IPS-NIHi11 (cell line): ENCODE results near the gene AK9.
"Not testable (repeated sequence)": the region's sequence is repeated elsewhere in the genome, so short reads cannot be mapped to it uniquely, and the experiment has no call there.

Experiments used
- DNase-seq: peaks from one replicate; pipeline ENCODE4 v3.0.0; 2012; ENCODE audit warnings: mixed read lengths, low spot score

AK9 gene

DNA sequence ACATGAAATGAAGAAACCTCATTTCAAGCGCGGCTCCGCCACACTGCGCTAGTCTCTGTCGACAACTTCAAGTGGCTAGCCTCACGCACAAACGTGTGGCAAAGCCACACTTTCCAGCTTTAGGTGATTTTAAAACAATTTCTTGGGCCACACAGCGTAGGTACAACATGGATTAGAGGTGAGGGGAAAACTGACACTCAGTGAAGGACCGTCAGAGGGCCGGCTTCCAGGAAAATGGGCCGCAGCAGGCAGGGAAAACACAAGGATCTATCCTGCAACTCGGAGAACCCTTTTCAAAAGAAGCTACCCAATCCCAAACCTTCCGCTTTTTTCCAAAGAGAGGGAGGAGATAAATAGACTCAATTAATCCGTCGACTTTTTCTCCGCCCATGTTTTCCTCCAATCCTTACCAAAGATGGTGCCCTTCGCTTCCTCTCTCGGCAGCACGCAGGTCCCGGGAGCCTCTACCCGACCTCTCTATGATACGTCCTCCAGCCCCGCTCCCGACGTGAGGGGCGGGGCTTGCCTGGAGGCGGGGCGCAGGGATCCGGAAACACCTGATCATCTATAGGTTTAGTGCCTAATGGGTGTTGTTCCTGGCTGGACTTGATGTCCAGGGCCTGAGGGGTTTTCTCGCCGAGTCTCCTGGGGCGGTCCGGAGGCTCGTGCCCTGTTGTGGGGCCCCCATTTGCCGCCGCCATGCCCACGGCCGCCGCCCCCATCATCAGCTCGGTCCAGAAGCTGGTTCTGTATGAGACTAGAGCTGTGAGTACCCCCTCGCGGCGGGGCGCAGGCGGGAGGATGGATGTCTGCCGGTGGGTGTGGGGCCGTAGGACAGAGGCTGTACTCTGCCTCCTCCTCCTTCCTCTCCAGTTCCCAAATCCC is at the start of gene AK9, which contains the start of gene FIG4:
Gene AK9 (minus strand): TSS at position 466 of the 885 bp plus-strand sequence. CDS start 15,457 bp downstream, outside the sequence.
Gene FIG4 (plus strand): TSS at position 560 of the 885 bp plus-strand sequence. CDS start 140 bp downstream, at position 700.
- peak; percentile 92 for DNase-seq

DNA sequence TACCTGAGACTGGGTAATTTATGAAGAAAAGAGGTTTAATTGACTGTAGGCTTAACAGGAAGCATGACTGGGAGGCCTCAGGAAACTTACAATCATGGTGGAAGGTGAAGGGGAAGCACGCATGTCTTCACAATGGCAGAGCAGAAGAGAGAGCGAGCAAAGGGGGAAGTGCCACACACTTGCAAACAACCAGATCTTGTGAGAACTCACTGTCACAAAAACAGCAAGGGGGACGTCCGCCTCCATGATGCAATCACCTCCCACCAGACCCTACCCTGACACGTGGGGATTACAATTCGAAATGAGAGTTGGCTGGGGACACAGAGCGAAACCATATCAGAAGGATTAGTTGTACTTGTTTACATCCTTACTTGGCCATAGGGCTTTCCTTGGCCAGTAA is 49.8 kb upstream of the AK9 start:
- no peak for DNase-seq

DNA sequence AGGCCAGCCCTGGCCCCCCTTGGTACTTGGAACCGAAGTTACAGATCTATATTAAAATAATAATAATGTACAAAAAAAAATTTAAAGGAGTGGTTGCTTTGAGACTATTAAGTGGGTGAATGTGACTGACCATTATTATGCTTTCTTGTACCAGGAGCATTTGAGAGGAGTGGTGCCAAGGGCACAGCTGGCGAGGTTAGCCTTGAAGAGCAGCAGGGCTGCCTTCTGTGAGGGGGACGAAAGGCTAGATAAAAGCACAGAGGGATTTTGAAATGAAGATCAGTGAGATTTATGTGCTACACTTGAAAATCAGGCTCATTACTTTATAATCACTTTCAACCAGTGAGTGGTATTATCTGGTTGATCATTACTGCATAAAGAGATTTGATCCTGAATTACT is 48.7 kb upstream of the AK9 start:
- no peak for DNase-seq

DNA sequence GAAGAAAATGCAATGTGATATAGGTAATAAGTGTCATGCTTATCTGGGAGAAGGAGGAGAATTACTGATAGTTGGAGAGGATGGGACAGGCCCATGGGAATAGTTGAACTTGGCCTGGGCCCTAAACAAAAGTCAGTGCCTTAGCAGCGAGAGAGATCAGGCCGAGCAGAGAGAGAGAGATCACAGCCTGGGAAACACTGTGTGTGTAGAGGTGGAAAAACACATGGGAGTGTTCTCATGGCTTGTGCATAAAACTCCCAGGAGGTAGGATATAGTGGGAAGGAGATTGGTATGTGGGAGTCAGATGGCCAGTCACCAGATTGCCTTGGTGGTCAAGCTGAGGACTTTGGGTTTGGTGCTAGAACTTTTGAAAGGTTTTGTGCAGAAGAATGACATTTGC is 47.7 kb upstream of the AK9 start:
- no peak for DNase-seq

DNA sequence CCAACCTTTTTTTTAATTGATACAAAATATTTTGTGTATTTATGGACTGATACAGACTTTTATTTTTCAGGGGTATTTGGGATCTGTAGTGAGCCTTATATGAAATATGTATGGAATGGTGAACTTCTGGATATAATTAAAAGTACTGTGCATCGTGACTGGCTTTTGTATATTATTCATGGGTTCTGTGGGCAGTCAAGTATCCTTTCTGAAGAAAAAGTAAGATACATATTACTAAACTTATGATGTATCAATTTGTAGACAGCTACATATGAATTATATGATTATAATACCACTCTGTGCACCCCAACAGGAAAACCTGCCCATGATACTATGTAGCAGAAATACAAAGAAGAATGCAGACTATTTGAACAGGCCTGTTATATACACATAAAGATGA is 47.3 kb upstream of the AK9 start:
- no peak for DNase-seq

DNA sequence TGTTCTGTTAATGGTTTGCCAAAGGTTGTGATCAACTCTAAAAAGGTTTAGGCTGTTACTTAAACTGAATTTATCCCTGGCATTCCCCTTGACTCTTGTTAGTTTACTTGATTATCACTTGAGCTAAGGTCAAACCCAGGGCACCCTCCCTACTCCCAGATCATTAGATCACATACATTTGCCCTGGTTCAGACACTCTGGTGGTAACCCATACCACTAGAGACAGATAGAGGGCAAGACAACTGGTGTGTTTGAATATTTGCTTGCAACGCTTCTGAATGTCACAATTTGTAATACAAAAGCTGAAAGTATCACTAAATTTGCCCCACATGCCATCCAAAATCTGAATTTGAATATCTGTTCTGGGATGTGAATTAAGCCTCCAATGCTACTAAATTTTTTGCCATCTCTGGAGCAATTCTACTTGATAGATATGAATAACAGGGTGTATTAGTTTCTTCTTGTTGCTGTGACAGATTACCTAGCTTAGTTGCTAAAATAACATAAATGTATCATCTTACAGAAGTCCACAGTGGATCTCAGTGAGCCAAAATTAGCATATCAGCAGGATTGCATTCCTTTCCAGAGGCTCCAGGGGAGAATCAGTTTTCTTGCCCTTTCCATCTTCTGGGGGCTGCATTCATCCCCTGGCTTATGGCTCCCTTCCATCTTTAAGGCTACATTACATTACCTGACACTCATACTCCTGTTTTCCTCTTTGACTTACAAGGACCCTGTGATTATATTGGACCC is 45.4 kb upstream of the AK9 start:
- DNase-seq, result peak; percentile 18

DNA sequence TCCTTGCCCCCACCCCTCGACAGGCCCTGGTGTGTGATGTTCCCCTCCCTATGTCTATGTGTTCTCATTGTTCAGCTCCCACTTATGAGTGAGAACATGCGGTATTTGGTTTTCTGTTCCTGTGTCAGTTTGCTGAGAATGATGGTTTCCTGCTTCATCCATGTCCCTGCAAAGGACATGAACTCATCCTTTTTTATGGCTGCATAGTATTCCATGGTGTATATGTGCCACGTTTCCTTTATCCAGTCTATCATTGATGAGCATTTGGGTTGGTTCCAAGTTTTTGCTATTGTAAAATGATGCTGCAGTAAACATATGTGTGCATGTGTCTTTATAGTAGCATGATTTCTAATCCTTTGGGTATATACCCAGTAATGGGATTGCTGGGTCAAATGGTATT is 34.2 kb upstream of the AK9 start:
- DNase-seq, result not testable (repeated sequence)

DNA sequence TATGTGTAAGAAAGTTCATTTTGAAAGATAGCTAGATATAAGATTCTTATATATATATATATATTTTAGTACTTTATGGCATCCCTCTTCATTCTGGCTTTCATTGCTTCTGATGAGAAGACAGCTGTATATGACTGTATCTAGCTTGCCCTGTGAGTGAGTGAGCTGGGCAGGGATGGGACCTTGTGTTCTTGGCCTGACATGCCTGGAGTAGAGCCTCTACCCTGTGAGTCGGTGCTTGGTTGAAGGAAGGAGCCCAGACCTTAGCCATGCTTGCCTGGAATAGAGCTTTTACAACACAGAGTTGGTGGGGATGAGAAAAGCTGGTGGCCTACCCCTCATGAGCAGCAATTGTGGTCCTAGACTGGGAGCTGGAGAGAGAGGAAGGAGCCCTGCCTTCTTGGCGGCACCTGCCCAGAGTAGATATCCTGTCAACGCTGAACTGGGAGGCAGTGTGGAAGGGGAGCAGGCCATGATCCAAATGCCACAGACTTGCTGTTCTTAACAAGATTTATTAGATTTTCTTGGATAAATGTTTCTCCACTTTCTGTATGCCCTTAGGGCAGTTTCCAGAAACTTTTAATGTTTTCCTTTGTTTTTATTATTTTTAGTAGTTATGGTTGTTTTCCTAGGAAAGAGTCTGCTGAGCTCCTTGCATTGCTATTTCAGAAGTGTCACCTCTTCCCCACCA is 31.7 kb upstream of the AK9 start:
- DNase-seq, result no peak

DNA sequence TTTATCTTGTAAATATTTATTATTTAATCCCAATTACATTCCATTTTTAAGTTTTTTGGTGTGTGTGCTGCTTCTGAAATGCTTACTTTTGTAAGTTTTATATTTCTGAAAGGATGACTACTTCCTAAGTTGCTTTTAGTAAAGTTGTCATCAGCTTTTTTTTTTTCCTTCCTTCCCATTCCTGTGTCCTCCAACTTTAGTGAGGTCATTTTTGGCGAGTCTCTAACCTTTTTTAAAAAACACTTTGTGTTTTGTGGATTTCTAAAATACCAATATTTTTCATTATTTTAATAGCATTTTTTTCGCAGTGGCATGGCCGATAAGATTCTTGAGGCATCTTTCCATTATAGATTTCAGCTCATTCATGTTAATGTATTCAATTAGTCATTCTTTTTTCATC is 31.0 kb upstream of the AK9 start:
- DNase-seq, result no peak

DNA sequence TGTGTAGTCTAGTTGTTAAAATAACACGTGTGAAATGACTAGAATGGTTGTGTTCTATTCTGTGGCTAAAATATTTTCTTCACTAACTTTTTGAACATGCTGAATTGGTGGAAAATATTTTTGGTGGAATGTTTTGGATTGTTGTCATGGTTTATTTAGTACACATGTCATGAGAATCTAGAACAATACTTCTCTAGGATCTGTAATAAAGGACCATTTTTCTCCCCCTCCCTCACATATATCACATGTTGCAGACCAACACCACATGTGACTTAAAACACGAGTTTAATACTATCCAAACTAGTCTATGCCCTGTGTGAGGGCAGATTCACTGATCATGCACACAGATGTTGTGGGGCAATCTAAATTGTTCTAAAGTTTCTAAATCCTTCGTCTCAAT is 29.3 kb upstream of the AK9 start:
- no peak for DNase-seq

DNA sequence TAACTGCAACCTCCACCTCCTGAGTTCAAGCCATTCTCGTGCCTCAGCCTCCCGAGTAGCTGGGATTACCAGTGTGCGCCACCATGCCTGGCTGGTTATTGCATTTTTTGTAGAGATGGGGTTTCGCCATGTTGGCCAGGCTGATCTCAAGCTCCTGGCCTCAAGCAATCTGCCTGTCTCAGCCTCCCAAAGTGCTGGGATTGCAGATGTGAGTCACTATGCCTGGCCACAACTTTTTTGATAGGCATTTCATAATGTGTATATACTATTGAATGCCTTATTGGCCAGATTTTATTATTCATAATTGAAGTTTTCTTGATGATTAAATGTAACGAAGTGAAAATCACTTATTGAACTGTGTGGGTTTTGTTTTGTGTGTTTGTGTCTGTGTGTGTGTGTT is 28.0 kb upstream of the AK9 start:
- no peak for DNase-seq

DNA sequence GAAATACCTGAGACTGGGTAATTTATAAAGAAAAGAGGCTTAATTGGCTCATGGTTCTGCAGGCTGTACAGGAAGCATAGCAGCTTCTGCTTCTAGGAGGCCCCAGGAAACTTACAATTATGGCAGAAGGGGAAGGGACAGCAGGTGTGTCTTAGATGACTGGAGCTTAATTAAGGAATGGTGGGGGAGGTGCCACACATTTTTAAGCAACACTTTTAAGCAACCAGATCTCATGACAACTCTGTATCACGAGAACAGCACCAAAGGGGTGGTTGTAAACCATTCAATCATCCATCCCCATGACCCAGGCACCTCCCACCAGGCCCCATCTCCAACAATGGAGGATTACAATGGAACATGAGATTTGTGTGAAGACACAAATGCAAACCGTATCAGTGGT is 27.0 kb upstream of the AK9 start:
- no peak for DNase-seq

DNA sequence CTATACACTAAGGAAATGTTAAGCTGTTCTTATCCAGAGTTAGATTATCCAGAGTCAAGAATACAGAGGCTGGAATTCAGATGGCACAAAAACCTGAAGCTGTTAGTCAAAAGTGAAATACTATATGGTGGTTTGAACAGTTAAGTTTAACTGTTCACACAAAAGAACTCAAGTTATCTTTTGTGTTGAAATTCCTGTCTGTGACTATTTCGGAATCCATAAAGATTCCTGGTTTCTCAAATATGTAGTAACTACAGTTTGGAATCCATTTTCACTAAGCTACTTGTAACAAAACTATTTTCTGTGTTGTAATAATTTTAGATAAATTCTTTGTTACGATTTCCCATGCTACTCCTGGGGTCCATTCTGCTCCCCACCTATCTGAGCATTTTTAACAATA is 24.6 kb upstream of the AK9 start:
- DNase-seq, result no peak

DNA sequence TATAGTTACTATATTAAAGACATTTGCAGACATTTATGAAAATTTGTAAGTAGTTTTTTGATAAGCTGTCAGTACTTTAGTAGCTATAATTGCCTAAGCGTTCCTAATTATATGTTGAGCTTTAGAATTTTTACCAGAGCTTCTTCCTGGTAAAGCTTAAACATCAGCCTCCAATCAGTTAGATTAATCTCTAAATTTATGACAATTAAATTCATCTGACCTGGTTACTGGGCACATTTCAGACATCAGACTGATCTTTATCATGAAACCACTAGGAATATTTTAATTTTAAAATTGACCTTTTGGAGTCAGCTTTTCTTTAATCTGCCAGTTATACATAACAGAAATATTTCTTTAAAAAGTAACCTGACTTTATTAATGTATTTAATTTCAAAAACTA is 23.6 kb upstream of the AK9 start:
- no peak for DNase-seq

DNA sequence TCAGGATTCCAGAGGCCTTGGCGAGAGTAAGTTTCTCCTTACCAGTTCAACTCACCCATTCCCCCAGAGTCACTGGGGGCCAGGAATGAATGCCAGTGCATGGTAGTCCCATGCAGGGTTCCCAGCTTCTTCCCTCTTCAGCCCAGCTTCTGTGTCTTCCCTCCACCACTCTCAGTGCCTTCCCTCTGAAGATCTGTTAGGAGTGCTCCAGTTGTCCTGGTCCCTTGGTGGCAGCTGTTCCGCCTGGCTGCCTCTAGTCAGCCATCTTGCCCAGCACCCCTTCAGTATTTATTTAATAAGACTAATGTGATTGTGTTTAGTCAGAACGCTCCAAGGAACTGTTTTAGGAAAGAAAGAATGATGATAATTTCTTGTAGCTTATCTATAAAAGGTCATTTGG is 23.2 kb upstream of the AK9 start:
- no peak for DNase-seq

DNA sequence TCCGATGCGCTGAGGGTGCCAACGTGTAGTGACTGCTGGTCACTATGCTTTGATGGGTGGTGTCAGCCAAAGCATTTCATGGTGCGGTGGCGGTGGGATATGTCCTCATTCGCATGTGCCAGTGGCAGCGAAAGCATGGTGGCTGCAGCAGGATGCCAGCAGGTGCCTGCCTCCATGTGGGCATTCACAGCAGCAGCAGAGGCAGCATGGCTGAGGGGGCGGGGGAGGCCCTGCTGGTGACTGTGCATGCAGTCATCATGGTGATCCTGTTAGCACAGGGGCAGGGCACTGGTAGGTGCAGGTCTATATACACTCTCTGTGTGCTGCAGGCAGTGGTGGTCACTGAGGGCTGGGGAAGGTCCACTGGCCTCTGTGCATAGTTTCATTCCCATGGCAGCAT is 22.1 kb upstream of the AK9 start:
- no peak for DNase-seq

DNA sequence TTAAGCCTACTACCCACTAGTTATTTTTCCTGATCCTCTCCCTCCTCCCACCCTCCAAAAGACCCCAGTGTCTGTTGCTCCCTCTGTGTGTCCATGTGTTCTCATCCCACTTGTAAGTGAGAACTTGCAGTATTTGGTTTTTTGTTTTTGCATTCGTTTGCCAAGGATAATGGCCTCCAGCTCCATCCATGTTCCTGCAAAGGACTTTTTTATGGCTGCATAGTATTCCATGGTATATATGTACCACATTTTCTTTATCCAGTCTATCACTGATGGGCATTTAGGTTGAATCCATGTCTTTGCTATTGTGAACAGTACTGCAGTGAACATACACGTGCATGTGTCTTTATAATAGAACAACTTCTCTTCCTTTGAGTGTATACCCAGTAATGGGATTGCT is 17.1 kb upstream of the AK9 start:
- DNase-seq, result not testable (repeated sequence)

DNA sequence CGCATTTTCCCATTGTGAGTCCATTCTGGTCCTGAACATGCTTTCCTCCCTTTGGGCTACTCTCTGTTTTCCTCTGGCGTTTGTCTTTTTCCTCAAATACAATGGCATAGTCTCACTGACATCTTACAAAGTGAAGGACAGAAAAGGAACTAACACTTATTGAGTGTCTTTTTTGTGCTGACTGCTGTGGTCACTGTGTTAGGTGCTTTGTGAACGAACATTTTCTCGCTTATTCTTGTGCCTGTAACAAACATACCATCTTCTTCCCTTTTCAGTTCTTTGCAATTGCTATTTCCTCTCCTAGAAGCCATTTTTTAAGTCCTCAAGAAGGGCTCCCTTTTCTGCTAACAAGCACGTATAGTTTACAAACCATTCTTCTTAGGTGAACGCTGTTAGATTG is 15.5 kb upstream of the AK9 start:
- no peak for DNase-seq

DNA sequence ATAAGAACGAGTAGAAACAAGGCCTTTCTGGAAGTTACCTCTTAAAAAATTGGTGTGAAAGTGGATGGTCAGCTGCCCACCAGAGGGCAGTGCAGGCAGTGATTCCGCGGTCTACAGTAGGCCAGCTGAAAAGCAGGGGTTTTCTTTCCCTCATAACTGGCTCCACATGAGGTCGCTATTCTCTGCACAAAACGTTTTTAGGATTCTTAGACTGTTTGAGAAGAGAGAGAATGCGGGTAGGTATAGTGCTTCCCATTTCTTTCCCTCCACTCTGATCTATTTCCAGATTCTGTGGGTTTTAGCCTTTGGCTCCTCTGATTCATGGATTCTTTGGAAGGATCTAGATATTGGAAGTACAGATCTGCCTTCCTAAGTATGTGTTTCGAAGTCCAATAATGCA is 14.3 kb upstream of the AK9 start:
- DNase-seq, result peak; percentile 75

DNA sequence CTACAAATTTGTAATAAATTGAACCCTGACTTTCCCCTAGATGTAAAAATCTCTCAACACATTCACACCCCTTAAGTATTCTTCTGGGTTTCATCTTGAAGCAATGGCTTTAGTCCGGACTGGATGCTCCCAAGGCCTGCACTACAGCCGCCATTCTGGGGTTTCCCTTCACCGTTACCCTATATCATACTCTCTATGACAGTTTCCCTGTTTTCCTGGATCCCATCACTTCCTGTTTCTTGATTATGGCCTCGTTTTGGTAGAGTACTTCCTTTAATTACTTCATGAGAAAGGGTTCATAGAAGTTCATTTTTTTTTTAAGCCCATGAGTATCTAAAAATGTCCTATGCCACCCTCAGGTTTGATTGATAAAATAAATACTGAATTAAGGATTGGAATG is 11.8 kb upstream of the AK9 start:
- no peak for DNase-seq

DNA sequence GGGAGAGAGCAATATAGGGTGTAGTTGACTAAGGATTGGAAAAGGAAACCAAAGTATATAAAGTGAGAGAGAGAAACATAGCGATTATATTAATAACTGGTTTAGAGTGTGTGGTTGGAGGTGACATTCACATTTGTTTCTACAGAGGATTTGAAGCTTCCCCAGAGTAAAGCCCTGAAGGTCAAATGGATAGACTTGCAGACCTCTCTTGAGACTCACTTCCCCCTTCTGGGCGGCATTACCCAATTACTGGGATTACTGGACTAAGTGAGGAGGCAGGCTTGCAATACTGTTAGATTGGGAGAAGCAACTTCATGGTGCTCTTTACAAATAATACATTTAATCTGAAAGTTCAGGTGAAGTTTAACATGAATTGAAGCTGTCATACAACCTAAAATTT is 10.8 kb upstream of the AK9 start:
- DNase-seq, result no peak

DNA sequence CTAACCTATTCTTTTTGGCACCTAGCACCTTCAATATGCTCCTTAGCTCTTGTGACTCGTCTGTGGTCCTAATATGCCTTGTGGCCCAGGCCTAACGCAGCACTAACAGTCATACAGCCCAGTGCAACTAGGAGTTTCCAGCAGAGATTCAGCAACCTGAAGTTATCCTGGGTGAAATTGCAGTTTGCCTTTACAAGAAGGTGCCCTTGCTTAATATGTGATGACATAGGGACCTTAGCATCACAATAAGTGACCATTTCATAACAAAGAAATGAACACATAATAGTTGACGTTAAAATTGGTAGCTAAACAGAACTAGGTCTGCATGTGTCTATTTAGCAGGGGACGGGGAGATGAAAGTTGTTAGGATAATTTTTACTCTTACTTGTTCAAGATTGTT is 10.2 kb upstream of the AK9 start:
- no peak for DNase-seq

DNA sequence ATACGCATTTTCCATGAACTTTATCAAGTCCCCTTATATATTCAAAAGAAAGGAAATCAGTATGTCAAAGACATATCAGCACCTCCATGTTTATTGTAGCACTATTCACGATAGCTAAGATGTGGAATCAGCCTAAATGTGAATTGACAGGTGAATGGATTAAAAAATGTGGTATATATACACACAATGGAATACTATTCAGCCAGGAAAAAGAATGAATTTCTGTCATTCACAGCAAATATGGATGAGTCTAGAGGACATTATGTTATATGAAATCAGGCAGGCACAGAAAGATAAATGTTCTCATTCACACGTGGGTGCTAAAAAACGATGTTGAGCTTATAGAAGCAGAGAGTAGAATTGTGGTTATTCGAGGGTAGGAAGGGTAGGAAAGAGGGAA is 5.4 kb upstream of the AK9 start:
- DNase-seq, result no peak
